Spleen (tissue), 11 donors: ENCODE results near the gene CELF3. TPM values are rescaled to one million over a fixed set of nuclear protein-coding genes. Genes with fewer than 3 reads are reported as not detected.

ENCODE experiments used
- DNase-seq: peaks from one replicate; pipeline ENCODE4 v3.0.0-alpha.2; 2020
- H3K27ac ChIP-seq, 8 donors: fragments of 200-600 bp; sonication (generic) in 7 of 8; 1 replicate in 4 of 8; 2 replicates in 4 of 8; pipeline versions ENCODE4 v1.5.0 to v1.8.0; 2016 to 2021; ENCODE audit warnings: inconsistent platforms in 4 of 8, mild to moderate bottlenecking in 4 of 8, moderate library complexity in 1 of 8
- H3K27me3 ChIP-seq, 7 donors: fragments of 200-600 bp; sonication (generic) in 6 of 7; replicated peaks in 1 of 7; 1 replicate in 4 of 7; 2 replicates in 3 of 7; pipeline versions ENCODE4 v1.5.0 to v1.8.0; 2016 to 2021; ENCODE audit warnings: inconsistent platforms in 3 of 7, mild to moderate bottlenecking in 1 of 7
- H3K36me3 ChIP-seq, 6 donors: fragments of 200-600 bp; sonication (generic) in 5 of 6; 1 replicate in 4 of 6; 2 replicates in 2 of 6; pipeline versions ENCODE4 v1.5.0 to v1.8.0; 2016 to 2021; ENCODE audit warnings: inconsistent platforms in 2 of 6
- H3K4me1 ChIP-seq, 6 donors: fragments of 200-600 bp; sonication (generic) in 5 of 6; 1 replicate in 3 of 6; 2 replicates in 3 of 6; pipeline versions ENCODE4 v1.5.0 to v1.8.0; 2016 to 2021; ENCODE audit warnings: inconsistent platforms in 3 of 6
- H3K4me3 ChIP-seq, 8 donors: fragments of 200-600 bp; sonication (generic) in 7 of 8; 1 replicate in 4 of 8; 2 replicates in 4 of 8; pipeline versions ENCODE4 v1.5.0 to v1.8.0; 2016 to 2021; ENCODE audit warnings: inconsistent platforms in 4 of 8, mild to moderate bottlenecking in 4 of 8, moderate library complexity in 2 of 8
- H3K9me3 ChIP-seq, 8 donors: fragments of 200-600 bp; sonication (generic) in 7 of 8; 1 replicate in 4 of 8; 2 replicates in 4 of 8; pipeline versions ENCODE4 v1.5.0 to v1.8.0; 2016 to 2021; ENCODE audit warnings: inconsistent platforms in 4 of 8
- CTCF ChIP-seq, 11 experiments: fragments of 200-600 bp in 7 of 11; fragments of 450-650 bp in 4 of 11; sonication (generic) in 4 of 11; IDR thresholded peaks in 8 of 11; conservative IDR thresholded peaks in 3 of 11; 1 replicate in 7 of 11; 2 replicates in 4 of 11; pipeline versions ENCODE4 v1.4.0 to v1.8.0; 2016 to 2021; ENCODE audit warnings: antibody characterized with exemption in 11 of 11, inconsistent platforms in 4 of 11, mild to moderate bottlenecking in 1 of 11
- POLR2A ChIP-seq, 3 donors: fragments of 450-650 bp; IDR thresholded peaks; one replicate each; pipeline ENCODE4 v1.5.1; 2017; ENCODE audit warnings: antibody characterized with exemption in 3 of 3, mild to moderate bottlenecking in 1 of 3
- POLR2AphosphoS5 ChIP-seq, 3 donors: sonication (generic); formaldehyde crosslinking; IDR thresholded peaks; one replicate each; pipeline ENCODE4 v1.5.1; 2017; ENCODE audit warnings: antibody characterized with exemption in 3 of 3
- WGBS, 5 donors: extraction: QIAGEN DNeasy Blood & Tissue Kit in 3 of 5; methylation state at CpG; one replicate each; pipeline versions ENCODE4 v1.1.5 to v1.1.7; 2013 to 2018; 5-methylcytosine and 5-hydroxymethylcytosine counted together
- intact Hi-C: fragments of 100-400 bp; cut with DNase I; formaldehyde crosslinking; loops from one replicate; pipeline ENCODE4 v1.15.0; 2023; ENCODE audit warnings: low total_unique reads
- polyA plus RNA-seq, 3 donors: library from polyadenylated mRNA; stranded (reverse); fragments of 200-250 nt; gene quantifications; one replicate each; pipeline ENCODE4 v1.2.1, GENCODE V29; 2013
- total RNA-seq, 7 donors: library from RNA; depleted of rRNA in 3 of 7; stranded (reverse); fragments of >200 nt in 3 of 7; fragmentation: NEBNext Ultra II Directional in 4 of 7; extraction: Animal tissue kit (Norgen Biotek cat#: 25700) in 4 of 7; gene quantifications; one replicate each; pipeline versions ENCODE4 v1.1.0 to v1.2.1, GENCODE V29; 2016 to 2021
- donor health status: healthy with polysubstance abuse.
- donor health status: DM: no; HTN: no; CAD: no; lungs with moderate emphysema.
- donor health status: DM: no; HTN: no; CAD: no.
- donor health status: Bipolar disorder and iron deficiency.
- donor health status: healthy.
- donor health status: DM: no; HTN: no; CAD: no.
- donor health status: DM: yes; HTN: yes; CAD: no.

Gene CELF3
- total and polyA plus RNA-seq, 10 donors: 0.02 to 0.40 TPM; not detected in 8

GRCh38 chr1:151713874-151714273 lies 2.7 kb downstream of the CELF3 start:
- intact Hi-C loops: no loop called here
- peaks cover 0 to 17% (median 10%) of the 10 kb centered on the region in 6 donors for H3K4me1 ChIP-seq
- H3K4me3 ChIP-seq: no peak overlapping the region
- H3K27me3 ChIP-seq: peaks cover 2 to 74% (median 23%) of the 10 kb centered on the region in 7 donors
- H3K36me3 ChIP-seq: no peaks in the 10 kb centered on the region
- H3K27ac ChIP-seq: no peak overlapping the region
- 79 to 100% (median 90%) methylated on average over 2 of the region's 2 CpGs; no CpG with 5 or more reads in 1 of the 5 donors for WGBS, 5 donors
- no peaks in the 10 kb centered on the region for H3K9me3 ChIP-seq
- no peak for TF ChIP-seq POLR2A (IDR thresholded peaks at IDR 0.05)
- TF ChIP-seq POLR2AphosphoS5 (IDR thresholded peaks at IDR 0.05): no peak
- TF ChIP-seq CTCF (IDR thresholded peaks at IDR 0.05 in 8 of 11, conservative IDR thresholded peaks at IDR 0.05 in 3 of 11): no peak
- no peak for DNase-seq

GRCh38 chr1:151713044-151713443 lies 3.6 kb downstream of the CELF3 start:
- no peak overlapping the region for H3K27ac ChIP-seq
- H3K36me3 ChIP-seq: no peaks in the 10 kb centered on the region
- no peak for TF ChIP-seq CTCF (IDR thresholded peaks at IDR 0.05 in 8 of 11, conservative IDR thresholded peaks at IDR 0.05 in 3 of 11)
- no peak for TF ChIP-seq POLR2A (IDR thresholded peaks at IDR 0.05)
- no peak for TF ChIP-seq POLR2AphosphoS5 (IDR thresholded peaks at IDR 0.05)
- H3K9me3 ChIP-seq: no peaks in the 10 kb centered on the region
- H3K27me3 ChIP-seq: peaks cover 2 to 66% (median 23%) of the 10 kb centered on the region in 7 donors
- 66 to 78% (median 69%) methylated on average over 2 of the region's 2 CpGs for WGBS, 5 donors
- peaks cover 0 to 17% (median 10%) of the 10 kb centered on the region in 6 donors for H3K4me1 ChIP-seq
- no peak overlapping the region for H3K4me3 ChIP-seq
- no peak for DNase-seq
- intact Hi-C loops: no loop called here

- intact Hi-C loops: no loop called here
- Histone ChIP-seq H3K27ac (no peak overlapping the region), H3K9me3 (no peaks in the 10 kb centered on the region), H3K4me1 (peaks cover 0 to 7% (median 5%) of the 10 kb centered on the region in 6 donors), H3K36me3 (no peaks in the 10 kb centered on the region), H3K4me3 (no peak overlapping the region), H3K27me3 (peaks cover 0 to 55% (median 16%) of the 10 kb centered on the region in 7 donors)
- WGBS, 5 donors: 56 to 68% (median 63%) methylated on average over 10 of the region's 10 CpGs
- no peak for TF ChIP-seq POLR2AphosphoS5 (IDR thresholded peaks at IDR 0.05)
- TF ChIP-seq POLR2A (IDR thresholded peaks at IDR 0.05): no peak
- TF ChIP-seq CTCF (IDR thresholded peaks at IDR 0.05 in 8 of 11, conservative IDR thresholded peaks at IDR 0.05 in 3 of 11): no peak
- no peak for DNase-seq
These were observed 4.7 kb downstream of the CELF3 start for GRCh38 chr1:151711951-151712350.

GRCh38 chr1:151711044-151711800 lies 5.4 kb downstream of the CELF3 start:
- TF ChIP-seq POLR2AphosphoS5 (IDR thresholded peaks at IDR 0.05) (no peak), CTCF (IDR thresholded peaks at IDR 0.05 in 8 of 11, conservative IDR thresholded peaks at IDR 0.05 in 3 of 11) (no peak), POLR2A (IDR thresholded peaks at IDR 0.05) (no peak)
- intact Hi-C loops: no loop called here
- H3K27me3 ChIP-seq: peaks cover 0 to 48% (median 10%) of the 10 kb centered on the region in 7 donors
- H3K4me3 ChIP-seq: no peak overlapping the region
- no peaks in the 10 kb centered on the region for H3K9me3 ChIP-seq
- WGBS, 5 donors: 79 to 91% (median 85%) methylated on average over 19 to 21 of the region's 21 CpGs
- no peak for DNase-seq
- H3K4me1 ChIP-seq: peaks cover 0 to under 1% (median 0%) of the 10 kb centered on the region in 6 donors
- H3K36me3 ChIP-seq: no peaks in the 10 kb centered on the region
- H3K27ac ChIP-seq: no peak overlapping the region
